ENCODE data around the gene CRABP1.

Gene CRABP1

DNA sequence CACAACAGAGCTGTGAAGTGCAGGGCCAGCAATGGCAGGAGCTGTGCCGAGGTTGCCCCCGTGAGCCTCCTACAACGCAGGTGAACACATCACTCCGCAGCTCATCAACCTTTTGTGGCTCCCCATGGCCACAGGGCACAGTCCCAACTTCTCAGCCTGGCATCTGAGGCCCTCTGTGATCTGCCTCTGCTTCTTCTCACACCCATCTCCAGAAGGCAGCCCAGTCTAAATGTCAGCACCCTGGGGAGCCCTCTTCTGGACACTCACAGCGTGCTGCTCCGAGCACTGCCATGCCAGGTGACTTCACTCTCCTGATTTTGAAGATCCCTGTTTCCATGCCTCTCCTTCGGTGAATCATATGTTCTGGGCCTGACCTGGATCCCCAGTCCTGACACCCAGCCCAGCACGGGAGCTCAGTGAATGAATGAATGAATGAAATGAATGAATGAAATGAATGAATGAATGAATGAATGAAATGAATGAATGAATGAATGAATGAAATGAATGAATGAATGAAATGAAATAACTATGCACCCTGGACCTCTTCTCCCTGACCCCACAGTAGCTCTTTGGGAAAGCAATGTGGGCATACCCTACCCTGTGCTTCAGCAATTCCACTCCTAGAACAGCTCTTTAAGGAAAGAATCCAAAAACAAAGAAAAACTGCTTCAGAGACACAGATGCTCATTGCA lies 22.9 kb upstream of the CRABP1 start:
- no peak overlapping the region for H3K27ac ChIP-seq
- no peak for DNase-seq (ENCODE audit: low spot score)
- no peak overlapping the region for H3K4me3 ChIP-seq
- TF ChIP-seq, protein P1, sequence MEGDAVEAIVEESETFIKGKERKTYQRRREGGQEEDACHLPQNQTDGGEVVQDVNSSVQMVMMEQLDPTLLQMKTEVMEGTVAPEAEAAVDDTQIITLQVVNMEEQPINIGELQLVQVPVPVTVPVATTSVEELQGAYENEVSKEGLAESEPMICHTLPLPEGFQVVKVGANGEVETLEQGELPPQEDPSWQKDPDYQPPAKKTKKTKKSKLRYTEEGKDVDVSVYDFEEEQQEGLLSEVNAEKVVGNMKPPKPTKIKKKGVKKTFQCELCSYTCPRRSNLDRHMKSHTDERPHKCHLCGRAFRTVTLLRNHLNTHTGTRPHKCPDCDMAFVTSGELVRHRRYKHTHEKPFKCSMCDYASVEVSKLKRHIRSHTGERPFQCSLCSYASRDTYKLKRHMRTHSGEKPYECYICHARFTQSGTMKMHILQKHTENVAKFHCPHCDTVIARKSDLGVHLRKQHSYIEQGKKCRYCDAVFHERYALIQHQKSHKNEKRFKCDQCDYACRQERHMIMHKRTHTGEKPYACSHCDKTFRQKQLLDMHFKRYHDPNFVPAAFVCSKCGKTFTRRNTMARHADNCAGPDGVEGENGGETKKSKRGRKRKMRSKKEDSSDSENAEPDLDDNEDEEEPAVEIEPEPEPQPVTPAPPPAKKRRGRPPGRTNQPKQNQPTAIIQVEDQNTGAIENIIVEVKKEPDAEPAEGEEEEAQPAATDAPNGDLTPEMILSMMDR (IDR thresholded peaks at IDR 0.05) = no peak

DNA sequence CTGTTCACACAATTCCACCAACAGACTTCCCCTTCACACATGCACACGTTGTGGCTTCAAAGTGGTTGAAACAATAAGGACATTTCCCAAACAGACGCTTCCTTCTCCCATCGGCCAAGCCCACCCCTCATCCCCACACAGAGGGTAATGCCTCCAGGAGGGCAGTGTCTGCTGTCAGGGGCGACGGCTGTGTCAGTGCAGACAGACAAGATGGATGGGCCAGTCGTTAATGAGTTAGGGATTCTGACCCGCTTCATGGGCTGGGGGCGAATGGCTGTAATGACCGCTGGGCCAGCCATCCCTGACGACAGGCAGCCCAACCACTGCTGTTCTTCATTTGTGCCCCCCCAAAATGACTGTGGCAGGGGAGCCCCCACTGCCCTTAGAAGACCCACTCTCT lies 20.6 kb upstream of the CRABP1 start:
- H3K27ac ChIP-seq = no peak overlapping the region
- no peak for DNase-seq (ENCODE audit: low spot score)
- TF ChIP-seq, protein P1 (IDR thresholded peaks at IDR 0.05) = no peak
- no peak overlapping the region for H3K4me3 ChIP-seq

DNA sequence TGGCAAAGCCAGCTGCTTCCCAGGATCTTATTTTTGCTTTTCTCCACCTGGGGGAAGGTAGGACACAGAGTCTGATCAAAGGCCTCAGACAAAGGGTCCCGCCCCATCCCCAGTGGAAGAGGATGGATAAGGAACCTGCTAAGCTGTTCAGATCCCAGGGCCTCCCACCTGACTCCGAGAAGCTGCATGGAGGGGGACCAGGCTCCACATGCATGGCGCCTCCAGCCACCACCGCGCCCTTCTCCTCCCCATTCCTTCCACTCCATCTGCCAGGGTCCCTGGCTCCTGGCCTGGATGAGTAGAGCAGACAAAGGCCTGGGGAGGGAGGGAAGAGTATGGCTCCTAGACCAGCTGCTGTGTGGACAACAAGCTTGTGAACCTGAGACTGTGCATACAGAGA lies 20.0 kb upstream of the CRABP1 start:
- no peak overlapping the region for H3K4me3 ChIP-seq
- TF ChIP-seq, protein P1 (IDR thresholded peaks at IDR 0.05) = no peak
- no peak overlapping the region for H3K27ac ChIP-seq
- DNase-seq (ENCODE audit: low spot score) = no peak

DNA sequence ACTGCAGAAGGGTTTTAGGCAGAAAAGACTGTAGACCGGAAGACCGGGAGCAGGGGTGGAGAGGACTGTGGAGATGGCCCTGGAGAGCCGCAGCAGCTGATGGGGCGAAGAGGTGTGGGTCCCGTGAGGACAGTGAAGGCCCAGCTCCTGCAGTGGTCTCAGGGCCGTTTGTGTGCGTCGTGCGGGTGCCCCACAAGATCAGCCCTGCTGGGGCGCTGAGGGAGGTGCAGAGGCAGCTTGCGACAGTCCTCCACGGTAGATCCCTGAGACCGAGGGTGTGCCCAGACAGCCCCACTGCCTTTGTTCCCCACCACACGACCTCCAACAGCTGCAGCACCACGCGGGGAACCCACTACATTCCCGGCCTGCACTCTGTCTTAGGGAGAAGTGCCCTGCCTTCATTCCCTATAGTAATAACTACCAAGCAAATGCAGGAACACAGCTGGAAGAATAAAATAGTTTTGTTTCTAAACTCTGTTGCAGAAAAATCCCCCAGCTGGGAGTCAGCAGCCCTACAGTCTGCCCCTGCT lies 19.0 kb upstream of the CRABP1 start:
- H3K4me3 ChIP-seq = no peak overlapping the region
- no peak overlapping the region for H3K27ac ChIP-seq
- TF ChIP-seq, protein P1 (IDR thresholded peaks at IDR 0.05) = no peak
- DNase-seq (ENCODE audit: low spot score) = no peak

DNA sequence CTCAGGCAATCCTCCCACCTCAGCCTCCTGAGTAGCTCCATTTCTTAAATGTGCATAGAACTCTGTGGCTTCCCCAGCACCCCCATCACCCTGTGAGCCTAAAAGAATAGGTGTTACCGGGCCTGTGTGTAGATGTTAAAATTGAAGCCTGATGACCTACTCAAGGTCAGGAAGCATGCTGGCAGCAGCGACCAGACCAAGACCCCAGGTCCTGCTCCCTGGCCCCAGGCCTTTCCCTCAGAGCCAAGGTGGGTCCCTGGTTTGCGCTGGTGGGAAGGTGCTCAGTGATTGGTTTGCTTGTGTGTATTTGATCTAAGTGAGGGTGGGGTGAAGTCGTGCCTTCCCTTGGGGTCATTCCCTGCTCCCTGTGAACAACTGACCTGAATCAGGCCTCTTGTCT lies 18.4 kb upstream of the CRABP1 start:
- no peak for DNase-seq (ENCODE audit: low spot score)
- H3K27ac ChIP-seq = no peak overlapping the region
- H3K4me3 ChIP-seq = no peak overlapping the region
- TF ChIP-seq, protein P1 (IDR thresholded peaks at IDR 0.05) = no peak

DNA sequence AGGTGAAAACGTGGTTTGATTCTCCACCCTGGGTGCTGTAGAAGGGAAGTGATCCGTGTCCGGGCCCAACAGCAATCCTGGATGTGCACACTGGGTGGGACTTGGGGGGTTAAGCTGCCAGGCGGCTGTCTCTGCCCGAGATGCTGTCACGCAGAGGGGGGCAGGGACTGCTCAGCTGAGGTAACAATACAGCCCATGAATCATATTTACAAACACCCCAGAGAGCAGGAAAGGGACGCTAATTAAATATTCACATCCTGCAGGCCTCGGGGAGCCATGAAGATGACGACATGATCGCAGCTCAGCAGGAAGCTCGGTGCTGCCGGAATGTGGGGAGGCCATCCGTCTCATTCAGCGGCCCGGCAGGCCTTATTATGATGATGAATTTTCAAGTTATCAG lies 17.9 kb upstream of the CRABP1 start:
- H3K27ac ChIP-seq = no peak overlapping the region
- H3K4me3 ChIP-seq = no peak overlapping the region
- DNase-seq (ENCODE audit: low spot score) = no peak
- TF ChIP-seq, protein P1 (IDR thresholded peaks at IDR 0.05) = no peak

Data from coronary artery (tissue), 2 donors.